ENCODE results near the gene SNX30. TPM values are rescaled to one million over a fixed set of nuclear protein-coding genes. Genes with fewer than 3 reads are reported as not detected.

Gene SNX30
- total RNA-seq, 1 donor from 2014 or later, result 7.9 TPM

DNA sequence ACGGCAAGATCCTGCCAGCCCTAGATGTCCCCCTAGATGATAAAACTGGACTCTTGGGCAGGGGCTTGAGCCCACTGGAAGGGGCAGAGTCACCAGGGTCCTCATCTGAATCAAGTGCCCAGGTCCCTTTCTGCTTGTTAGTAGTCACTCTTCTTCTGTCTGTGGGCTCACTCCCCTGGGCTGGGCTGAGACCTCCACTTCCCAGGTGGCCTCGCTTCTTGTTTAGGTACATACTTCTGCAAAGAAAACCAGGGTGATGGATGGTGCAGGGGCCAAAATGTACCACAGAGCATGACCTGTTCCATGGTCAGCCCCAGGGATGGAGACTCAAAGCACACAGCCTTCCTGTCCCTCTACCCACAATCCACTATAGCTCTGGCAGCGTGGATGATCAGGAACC is 141.0 kb downstream of the SNX30 start:
- TF ChIP-seq POLR2AphosphoS5 (IDR thresholded peaks at IDR 0.05; ENCODE audit: insufficient read depth in 1 of 2, low read depth in 1 of 2) (no peak), POLR2A (IDR thresholded peaks at IDR 0.05) (no peak)
- TF ChIP-seq, protein P1, sequence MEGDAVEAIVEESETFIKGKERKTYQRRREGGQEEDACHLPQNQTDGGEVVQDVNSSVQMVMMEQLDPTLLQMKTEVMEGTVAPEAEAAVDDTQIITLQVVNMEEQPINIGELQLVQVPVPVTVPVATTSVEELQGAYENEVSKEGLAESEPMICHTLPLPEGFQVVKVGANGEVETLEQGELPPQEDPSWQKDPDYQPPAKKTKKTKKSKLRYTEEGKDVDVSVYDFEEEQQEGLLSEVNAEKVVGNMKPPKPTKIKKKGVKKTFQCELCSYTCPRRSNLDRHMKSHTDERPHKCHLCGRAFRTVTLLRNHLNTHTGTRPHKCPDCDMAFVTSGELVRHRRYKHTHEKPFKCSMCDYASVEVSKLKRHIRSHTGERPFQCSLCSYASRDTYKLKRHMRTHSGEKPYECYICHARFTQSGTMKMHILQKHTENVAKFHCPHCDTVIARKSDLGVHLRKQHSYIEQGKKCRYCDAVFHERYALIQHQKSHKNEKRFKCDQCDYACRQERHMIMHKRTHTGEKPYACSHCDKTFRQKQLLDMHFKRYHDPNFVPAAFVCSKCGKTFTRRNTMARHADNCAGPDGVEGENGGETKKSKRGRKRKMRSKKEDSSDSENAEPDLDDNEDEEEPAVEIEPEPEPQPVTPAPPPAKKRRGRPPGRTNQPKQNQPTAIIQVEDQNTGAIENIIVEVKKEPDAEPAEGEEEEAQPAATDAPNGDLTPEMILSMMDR (IDR thresholded peaks at IDR 0.05), result no peak
- H3K27ac ChIP-seq, result no peak overlapping the region
- H3K27me3 ChIP-seq, result no peaks in the 10 kb centered on the region
- no peak overlapping the region for H3K4me3 ChIP-seq
- intact Hi-C loops (cut with DNase I), result no loop called here
- no peaks in the 10 kb centered on the region for H3K9me3 ChIP-seq
- no peak for DNase-seq (ENCODE audit: extremely low spot score in 2 of 2)
- H3K4me1 ChIP-seq, result peaks cover 12% of the 10 kb centered on the region
- H3K36me3 ChIP-seq, result no peaks in the 10 kb centered on the region

DNA sequence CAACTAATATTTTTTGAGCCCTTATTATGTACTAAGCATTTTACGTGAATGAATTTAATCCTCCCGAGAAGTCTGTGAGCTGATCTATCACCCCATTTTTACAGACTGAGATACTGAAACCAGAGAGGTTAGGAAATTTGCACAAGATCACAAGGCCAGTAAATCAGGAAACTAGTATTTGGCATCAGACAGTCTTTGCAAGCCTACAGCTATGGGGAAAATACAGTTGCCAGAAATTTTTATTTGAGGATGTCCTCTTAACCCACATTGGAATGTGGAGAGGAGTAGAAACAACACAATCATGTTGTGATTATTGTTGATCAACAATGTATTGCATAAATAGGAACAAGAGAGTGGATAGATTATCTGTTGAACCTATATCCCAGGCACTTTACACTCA is 142.4 kb downstream of the SNX30 start:
- no peak for DNase-seq (ENCODE audit: extremely low spot score in 2 of 2)
- TF ChIP-seq POLR2AphosphoS5 (IDR thresholded peaks at IDR 0.05; ENCODE audit: insufficient read depth in 1 of 2, low read depth in 1 of 2) (no peak), POLR2A (IDR thresholded peaks at IDR 0.05) (no peak)
- TF ChIP-seq, protein P1 (IDR thresholded peaks at IDR 0.05), result no peak
- no peaks in the 10 kb centered on the region for H3K27me3 ChIP-seq

DNA sequence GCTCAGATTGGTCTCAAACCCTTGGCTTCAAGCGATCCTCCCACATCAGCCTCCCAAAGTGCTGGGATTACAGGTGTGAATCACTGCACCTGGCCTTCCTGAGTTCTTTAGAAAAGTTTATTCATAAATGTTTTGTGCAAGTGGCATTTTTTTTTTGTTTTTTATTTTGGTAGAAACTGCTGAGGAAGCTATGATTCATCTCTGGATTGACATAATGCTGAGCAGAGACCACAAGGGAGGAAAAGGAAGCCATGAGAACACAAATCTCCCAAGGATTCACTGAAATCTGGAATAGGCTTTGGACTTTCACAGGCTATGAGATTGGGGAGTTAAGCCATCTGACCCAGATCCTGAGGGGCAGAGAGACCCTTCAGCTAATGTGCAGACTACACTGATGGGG is 143.5 kb downstream of the SNX30 start:
- Histone ChIP-seq H3K9me3 (no peaks in the 10 kb centered on the region), H3K4me1 (peaks cover 12% of the 10 kb centered on the region), H3K4me3 (no peak overlapping the region), H3K27me3 (no peaks in the 10 kb centered on the region), H3K36me3 (no peaks in the 10 kb centered on the region), H3K27ac (no peak overlapping the region)
- TF ChIP-seq, protein P1 (IDR thresholded peaks at IDR 0.05), result no peak
- TF ChIP-seq POLR2A (IDR thresholded peaks at IDR 0.05) (no peak), POLR2AphosphoS5 (IDR thresholded peaks at IDR 0.05; ENCODE audit: insufficient read depth in 1 of 2, low read depth in 1 of 2) (no peak)
- intact Hi-C loops (cut with DNase I), result no loop called here
- DNase-seq (ENCODE audit: extremely low spot score in 2 of 2), result no peak

More for the DNA sequence above, 142.4 kb downstream of the SNX30 start:
- intact Hi-C loops (cut with DNase I), result no loop called here
- H3K27ac ChIP-seq, result no peak overlapping the region
- H3K9me3 ChIP-seq, result no peaks in the 10 kb centered on the region
- no peaks in the 10 kb centered on the region for H3K36me3 ChIP-seq
- no peak overlapping the region for H3K4me3 ChIP-seq
- peaks cover 12% of the 10 kb centered on the region for H3K4me1 ChIP-seq

- no peaks in the 10 kb centered on the region for H3K36me3 ChIP-seq
- no peak for DNase-seq (ENCODE audit: extremely low spot score in 2 of 2)
- TF ChIP-seq, protein P1 (IDR thresholded peaks at IDR 0.05), result no peak
- TF ChIP-seq POLR2A (IDR thresholded peaks at IDR 0.05) (no peak), POLR2AphosphoS5 (IDR thresholded peaks at IDR 0.05; ENCODE audit: insufficient read depth in 1 of 2, low read depth in 1 of 2) (no peak)
- H3K27ac ChIP-seq, result no peak overlapping the region
- H3K4me3 ChIP-seq, result no peak overlapping the region
- intact Hi-C loops (cut with DNase I), result no loop called here
- no peaks in the 10 kb centered on the region for H3K9me3 ChIP-seq
- H3K27me3 ChIP-seq, result no peaks in the 10 kb centered on the region
- H3K4me1 ChIP-seq, result peaks cover 12% of the 10 kb centered on the region
Measured at GRCh38 chr9:112894699-112895098, 144.1 kb downstream of the SNX30 start.

DNA sequence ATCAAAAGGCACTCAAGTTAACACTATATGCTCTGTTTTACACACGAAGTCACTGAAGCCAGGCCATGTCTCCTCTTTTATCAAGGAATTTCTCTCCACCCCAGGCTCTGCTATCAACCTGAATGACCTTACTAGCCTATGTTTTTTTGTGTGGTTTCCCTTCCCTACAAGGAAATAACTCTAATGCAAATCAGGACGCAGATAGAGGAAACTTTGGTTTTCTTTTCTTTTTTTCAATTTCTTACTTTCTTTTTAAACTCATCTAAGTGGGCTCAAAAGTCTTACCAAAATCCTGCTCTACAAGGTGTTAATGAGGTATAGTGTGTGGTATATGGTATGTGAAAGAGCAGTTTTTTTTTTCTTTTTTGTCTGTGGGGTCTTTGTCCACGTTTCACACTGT is 145.6 kb downstream of the SNX30 start:
- no peak overlapping the region for H3K4me3 ChIP-seq
- no peak for DNase-seq (ENCODE audit: extremely low spot score in 2 of 2)
- intact Hi-C loops (cut with DNase I), result no loop called here
- H3K36me3 ChIP-seq, result no peaks in the 10 kb centered on the region
- no peak for TF ChIP-seq POLR2AphosphoS5 (IDR thresholded peaks at IDR 0.05; ENCODE audit: insufficient read depth in 1 of 2, low read depth in 1 of 2)
- TF ChIP-seq POLR2A (IDR thresholded peaks at IDR 0.05), result no peak
- TF ChIP-seq, protein P1 (IDR thresholded peaks at IDR 0.05), result no peak
- no peak overlapping the region for H3K27ac ChIP-seq
- no peaks in the 10 kb centered on the region for H3K4me1 ChIP-seq
- H3K9me3 ChIP-seq, result no peaks in the 10 kb centered on the region
- H3K27me3 ChIP-seq, result no peaks in the 10 kb centered on the region

Data from vagina (tissue), 2 donors.